Measurements from ENCODE around the gene GALNT10. TPM values are rescaled to one million over a fixed set of nuclear protein-coding genes. Genes with fewer than 3 reads are reported as not detected.

The GALNT10 gene
- total and polyA plus RNA-seq, 2 of the 8 experiments (the other 6 are each of a cell fraction or from before 2014, with no cell fraction given) = 4.6 to 15.5 TPM

- Histone ChIP-seq H3K4me1 (replicated peaks in 1 of 4; ENCODE audit: control insufficient read depth in 3 of 4, insufficient read depth in 4 of 4, low read length in 3 of 4) (no peaks in the 10 kb centered on the region), H3K18ac (ENCODE audit: extremely low read depth, low read length) (no peak overlapping the region), H2BK120ac (replicated peaks; ENCODE audit: low read depth, low read length) (no peak overlapping the region), H3K4ac (replicated peaks; ENCODE audit: insufficient read length, low read depth, low read length) (no peak overlapping the region), H3K79me1 (ENCODE audit: low read depth, low read length) (no peaks in the 10 kb centered on the region), H3K14ac (ENCODE audit: insufficient read length) (no peak overlapping the region), H2AFZ (ENCODE audit: low read length) (no peak overlapping the region), H3K27ac (ENCODE audit: low read depth, low read length) (no peak overlapping the region), H3K27me3 (replicated peaks in 1 of 4; ENCODE audit: control insufficient read depth in 3 of 4, extremely low read depth in 1 of 4, insufficient read depth in 3 of 4, low read length in 3 of 4) (no peaks in the 10 kb centered on the region), H3K79me2 (ENCODE audit: control insufficient read depth in 1 of 2, insufficient read depth in 2 of 2, low read length in 2 of 2) (no peaks in the 10 kb centered on the region), H2BK12ac (ENCODE audit: low read depth, low read length) (no peak overlapping the region), H2BK5ac (ENCODE audit: low read depth, low read length) (no peak overlapping the region), H3K23me2 (ENCODE audit: low read depth, low read length) (no peaks in the 10 kb centered on the region), H2BK20ac (ENCODE audit: low read length) (no peak overlapping the region), H3K4me2 (ENCODE audit: insufficient read depth in 1 of 2, low read depth in 2 of 2, low read length in 2 of 2) (no peak overlapping the region), H4K5ac (ENCODE audit: insufficient read length, low read depth, low read length) (no peak overlapping the region), H4K20me1 (replicated peaks in 1 of 2; ENCODE audit: control insufficient read depth in 1 of 2, insufficient read depth in 2 of 2, low read length in 2 of 2) (peaks cover 0 to 2% of the 10 kb centered on the region in 2 experiments), H2BK15ac (ENCODE audit: low read length) (no peak overlapping the region), H3K9me3 (ENCODE audit: insufficient read depth in 2 of 2, low read depth in 1 of 2, low read length in 1 of 2) (no peaks in the 10 kb centered on the region), H3K9ac (replicated peaks in 1 of 4; ENCODE audit: extremely low read depth in 1 of 4, low read depth in 3 of 4, low read length in 3 of 4) (no peak overlapping the region), H3K23ac (ENCODE audit: insufficient read length) (no peak overlapping the region), H3K56ac (replicated peaks; ENCODE audit: insufficient read length, low read depth, low read length) (no peak overlapping the region), H3K36me3 (ENCODE audit: control insufficient read depth in 2 of 4, insufficient read depth in 4 of 4, low read length in 3 of 4) (no peaks in the 10 kb centered on the region), H4K8ac (ENCODE audit: extremely low read depth, insufficient read depth, low read length) (no peak overlapping the region), H2AK5ac (ENCODE audit: low read depth, low read length) (no peak overlapping the region), H3K4me3 (ENCODE audit: extremely low read depth in 1 of 4, insufficient read depth in 2 of 4, low read depth in 3 of 4, low read length in 4 of 4) (no peak overlapping the region), H4K91ac (replicated peaks; ENCODE audit: insufficient read length, low read length) (no peak overlapping the region)
- FAIRE-seq (no peak), DNase-seq (ENCODE audit: low read depth in 1 of 2, low spot score in 2 of 2) (no peak)
- ChIA-PET CTCF (ENCODE audit: partially characterized antibody) (interaction anchor here (0.5 to 2.3 kb wide), 7 partner anchors 9 to 205 kb away, joined by 3 to 8 read pairs (median 3); no protein-coding TSS in a partner anchor), POLR2A (ENCODE audit: partially characterized antibody) (no interaction called here)
- 78% methylated on average over 4 of the region's 4 CpGs; no CpG with 5 or more reads in 1 of the 2 experiments for WGBS, 2 experiments (ENCODE audit: extremely low coverage in 1 of 2, insufficient coverage in 1 of 2, insufficient read length in 1 of 2, insufficient replicate concordance in 2 of 2, low coverage in 1 of 2, low lambda C conversion rate in 2 of 2, missing lambda C conversion rate in 1 of 2)
- TF ChIP-seq EZH2 (IDR thresholded peaks at IDR 0.05; ENCODE audit: low read depth, low read length, severe bottlenecking) (no peak), E2F6 (IDR thresholded peaks at IDR 0.05) (no peak), ASH2L (IDR thresholded peaks at IDR 0.05; ENCODE audit: low read length) (no peak), GTF2F1 (IDR thresholded peaks at IDR 0.05; ENCODE audit: borderline replicate concordance, low read depth, low read length) (no peak), SP4 (IDR thresholded peaks at IDR 0.05; ENCODE audit: low read length) (no peak), KDM1A (IDR thresholded peaks at IDR 0.05; ENCODE audit: borderline replicate concordance, low read length) (no peak), JUND (IDR thresholded peaks at IDR 0.05; ENCODE audit: low read length) (no peak), BRCA1 (IDR thresholded peaks at IDR 0.05; ENCODE audit: low read depth, low read length) (no peak)
- TF ChIP-seq, protein P1, sequence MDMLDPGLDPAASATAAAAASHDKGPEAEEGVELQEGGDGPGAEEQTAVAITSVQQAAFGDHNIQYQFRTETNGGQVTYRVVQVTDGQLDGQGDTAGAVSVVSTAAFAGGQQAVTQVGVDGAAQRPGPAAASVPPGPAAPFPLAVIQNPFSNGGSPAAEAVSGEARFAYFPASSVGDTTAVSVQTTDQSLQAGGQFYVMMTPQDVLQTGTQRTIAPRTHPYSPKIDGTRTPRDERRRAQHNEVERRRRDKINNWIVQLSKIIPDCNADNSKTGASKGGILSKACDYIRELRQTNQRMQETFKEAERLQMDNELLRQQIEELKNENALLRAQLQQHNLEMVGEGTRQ (IDR thresholded peaks at IDR 0.05; ENCODE audit: low read length) = no peak
Observed at GRCh38 chr5:154274828-154275185, 84.3 kb downstream of the GALNT10 start.
